Posterior vena cava (tissue), 2 donors: ENCODE results near the gene GPR171. TPM values are rescaled to one million over a fixed set of nuclear protein-coding genes. Genes with fewer than 3 reads are reported as not detected.

Experiments
- DNase-seq: peaks from one replicate; pipeline ENCODE4 v3.0.0-alpha.2; 2020; ENCODE audit warnings: low spot score
- intact Hi-C, 2 donors: fragments of 100-400 bp; cut with DNase I; formaldehyde crosslinking; loops; one replicate each; pipeline versions ENCODE4 v1.14.1 to v1.14.2; 2022 to 2023
- total RNA-seq, 2 donors: library from RNA; stranded (reverse); fragmentation: NEBNext Ultra II Directional; extraction: Animal tissue kit (Norgen Biotek cat#: 25700); gene quantifications; one replicate each; pipeline ENCODE4 v1.2.1, GENCODE V29; 2021
- donor health status: DM: yes; HTN: yes; CAD: no.
- donor health status: DM: yes; HTN: yes; CAD: no.

The GPR171 gene
- total RNA-seq, 2 donors from 2014 or later, result 0.83 to 1.4 TPM

- intact Hi-C loops, result no loop called here
- DNase-seq, result no peak
Measured at GRCh38 chr3:151152455-151153079, 50.4 kb downstream of the GPR171 start.

Other genes starting within 250 kb of the GPR171 start
- not detected for gene CLRN1, start 230.5 kb downstream of the GPR171 start, total RNA-seq
- gene MED12L, start 117.6 kb downstream of the GPR171 start, total RNA-seq, result under 1 TPM; 0.60 to 1.00 TPM
- 1 to 10 TPM; 1.4 to 5.3 TPM for gene P2RY14, start 75.3 kb upstream of the GPR171 start, total RNA-seq
- not detected for gene GPR87, start 113.6 kb upstream of the GPR171 start, total RNA-seq
- 1 to 10 TPM; 1.4 to 2.7 TPM for gene P2RY13, start 126.3 kb upstream of the GPR171 start, total RNA-seq
- gene P2RY12, start 181.5 kb upstream of the GPR171 start, total RNA-seq, result 1 to 10 TPM; 3.1 to 3.7 TPM